Activated CD8-positive, alpha-beta T cell treated with anti-CD3 and anti-CD28 coated beads for 36 hours (primary cell): ENCODE data around the gene NEMF. TPM values are rescaled to one million over a fixed set of nuclear protein-coding genes. Genes with fewer than 3 reads are reported as not detected.
A peak's percentile ranks its signal among the peaks of the same experiment; 100 is the strongest.

ENCODE experiments used
- ATAC-seq: fragments of 200-7000 bp; cut with Tn5 transposase; one replicate; pipeline ENCODE4 v1.10.0; 2021; ENCODE audit warnings: mild to moderate bottlenecking, moderate library complexity
- CTCF ChIA-PET: fragments of 350-600 bp; sonication (Branson Sonifier 250); formaldehyde crosslinking; loops from one replicate; lab custom pipeline; 2021; ENCODE audit warnings: antibody characterized with exemption; lab: Charles Lee
- POLR2A ChIA-PET: fragments of 350-600 bp; sonication (Branson Sonifier 250); formaldehyde crosslinking; loops from one replicate; lab custom pipeline; 2021; ENCODE audit warnings: antibody characterized with exemption; lab: Charles Lee
- DNase-seq: peaks from one replicate; pipeline ENCODE4 v3.0.0-alpha.2; 2020
- H3K27ac Mint-ChIP-seq: one replicate; pipeline ENCODE4 v1.8.0; 2021; ENCODE audit warnings: mild to moderate bottlenecking, mixed read lengths
- H3K27me3 Mint-ChIP-seq: one replicate; pipeline ENCODE4 v1.8.0; 2021; ENCODE audit warnings: mixed read lengths
- H3K36me3 Mint-ChIP-seq: one replicate; pipeline ENCODE4 v1.8.0; 2021; ENCODE audit warnings: low read depth, mixed read lengths
- H3K4me1 Mint-ChIP-seq: one replicate; pipeline ENCODE4 v1.8.0; 2021; ENCODE audit warnings: low read depth, mixed read lengths
- H3K4me3 Mint-ChIP-seq: one replicate; pipeline ENCODE4 v1.8.0; 2021; ENCODE audit warnings: mild to moderate bottlenecking, moderate library complexity, mixed read lengths
- H3K9me3 Mint-ChIP-seq: one replicate; pipeline ENCODE4 v1.8.0; 2021; ENCODE audit warnings: mixed read lengths
- CTCF ChIP-seq: fragments of 200-600 bp; IDR thresholded peaks from one replicate; pipeline ENCODE4 v1.8.0; 2022; ENCODE audit warnings: antibody characterized with exemption, mild to moderate bottlenecking
- intact Hi-C: fragments of 100-400 bp; cut with micrococcal nuclease; formaldehyde crosslinking; loops from one replicate; pipeline ENCODE4 v1.10.0; 2022
- total RNA-seq, 2 experiments: library from RNA; stranded (reverse); gene quantifications; one replicate each; pipeline ENCODE4 v1.2.3, GENCODE V29; 2021

NEMF gene
- total RNA-seq, 2 experiments from 2014 or later = 62.3 to 63.8 TPM

- ChIA-PET POLR2A (interaction anchor here (0.7 to 4.1 kb wide), 10 partner anchors 24 to 213 kb away, joined by 3 to 39 read pairs (median 4); partner anchors contain the start of gene ARF6), CTCF (interaction anchor here (0.8 to 12.7 kb wide), 11 partner anchors 11 to 235 kb away, joined by 3 to 218 read pairs (median 3); partner anchors contain the start of genes ARF6 and NEMF)
- H3K4me3 Mint-ChIP-seq = peak overlapping the region; percentile 97
- H3K9me3 Mint-ChIP-seq = no peaks in the 10 kb centered on the region
- H3K27ac Mint-ChIP-seq = peak overlapping the region; percentile 98
- H3K4me1 Mint-ChIP-seq = peaks cover 28% of the 10 kb centered on the region
- no peak for ATAC-seq
- intact Hi-C loops = loop anchor here (1.0 to 10.0 kb wide), 3 partner anchors 28 to 656 kb away; no protein-coding TSS in a partner anchor
- TF ChIP-seq CTCF = no peak
- H3K27me3 Mint-ChIP-seq = no peaks in the 10 kb centered on the region
- no peak for DNase-seq
- no peaks in the 10 kb centered on the region for H3K36me3 Mint-ChIP-seq
These were observed 16.1 kb upstream of the NEMF start for GRCh38 chr14:49868720-49869114.

- Mint-ChIP-seq H3K4me3 (peak overlapping the region; percentile 97), H3K27me3 (no peaks in the 10 kb centered on the region), H3K4me1 (peaks cover 28% of the 10 kb centered on the region), H3K36me3 (peaks cover 3% of the 10 kb centered on the region), H3K27ac (peak overlapping the region; percentile 98), H3K9me3 (no peaks in the 10 kb centered on the region)
- ATAC-seq (peak; percentile 86), DNase-seq (peak; percentile 100)
- ChIA-PET POLR2A (interaction anchor here (0.6 to 4.1 kb wide), 10 partner anchors 16 to 248 kb away, joined by 3 to 39 read pairs (median 4); partner anchors contain the start of genes ARF6 and VCPKMT), CTCF (interaction anchor here (1.1 to 12.7 kb wide), 10 partner anchors 12 to 234 kb away, joined by 3 to 218 read pairs (median 5); partner anchors contain the start of gene NEMF)
- no peak for TF ChIP-seq CTCF
- intact Hi-C loops = loop anchor here (1.0 to 10.0 kb wide), 3 partner anchors 28 to 657 kb away; no protein-coding TSS in a partner anchor
These were observed 15.5 kb upstream of the NEMF start for GRCh38 chr14:49867831-49868719.

GRCh38 chr14:49865431-49865859 is 12.9 kb upstream of the NEMF start:
- Mint-ChIP-seq H3K4me3 (no peak overlapping the region), H3K27me3 (peaks cover 2% of the 10 kb centered on the region), H3K36me3 (peaks cover 7% of the 10 kb centered on the region), H3K27ac (no peak overlapping the region), H3K9me3 (no peaks in the 10 kb centered on the region), H3K4me1 (peaks cover 23% of the 10 kb centered on the region)
- no peak for ATAC-seq
- intact Hi-C loops = loop anchor here (2.0 to 10.0 kb wide), 3 partner anchors 139 to 659 kb away; no protein-coding TSS in a partner anchor
- POLR2A ChIA-PET = interaction anchor here (0.8 to 7.3 kb wide), 14 partner anchors 11 to 245 kb away, joined by 3 to 65 read pairs (median 7); partner anchors contain the start of genes ARF6, MGAT2, NEMF and RPL36AL
- TF ChIP-seq CTCF = peak; percentile 89
- DNase-seq = peak; percentile 92
- CTCF ChIA-PET = interaction anchor here (0.6 to 12.7 kb wide), 40 partner anchors 11 to 452 kb away, joined by 3 to 218 read pairs (median 6); partner anchors contain the start of genes ARF6, NEMF and VCPKMT

GRCh38 chr14:49863487-49864281 is 11.1 kb upstream of the NEMF start:
- Mint-ChIP-seq H3K9me3 (no peaks in the 10 kb centered on the region), H3K36me3 (peaks cover 7% of the 10 kb centered on the region), H3K4me3 (no peak overlapping the region), H3K27ac (no peak overlapping the region), H3K4me1 (peaks cover 18% of the 10 kb centered on the region), H3K27me3 (peaks cover 2% of the 10 kb centered on the region)
- ATAC-seq (peak; percentile 15), DNase-seq (peak; percentile 49)
- TF ChIP-seq CTCF = no peak
- intact Hi-C loops = loop anchor here (2.0 to 10.0 kb wide), 6 partner anchors 31 to 661 kb away; partner anchors contain the start of gene SOS2
- CTCF ChIA-PET = interaction anchor here (0.6 to 12.7 kb wide), 26 partner anchors 10 to 251 kb away, joined by 3 to 218 read pairs (median 10); partner anchors contain the start of genes ARF6, DNAAF2 and NEMF
- POLR2A ChIA-PET = interaction anchor here (0.7 to 7.3 kb wide), 32 partner anchors 12 to 253 kb away, joined by 3 to 65 read pairs (median 7); partner anchors contain the start of genes ARF6, DNAAF2, MGAT2 and NEMF
